ENCODE measurements around the gene SATB2.

GRCh38 chr2:199230091-199230490, 227.6 kb downstream of the SATB2 start:
- no peak for TF ChIP-seq POLR2A (IDR thresholded peaks at IDR 0.05)
- no peak for TF ChIP-seq CTCF (IDR thresholded peaks at IDR 0.05)

Data from lower leg skin (tissue), 3 donors.